ENCODE data around the gene MCFD2.
A peak's percentile ranks its signal among the peaks of the same experiment; 100 is the strongest.

MCFD2 gene

GRCh38 chr2:46945671-46946070 is 30.1 kb upstream of the MCFD2 start:
- Mint-ChIP-seq H3K27ac (peak overlapping the region; percentile 99), H3K27me3 (no peaks in the 10 kb centered on the region), H3K36me3 (no peaks in the 10 kb centered on the region), H3K4me3 (peak overlapping the region; percentile 64), H3K4me1 (ENCODE audit: low read depth) (peaks cover 70% of the 10 kb centered on the region), H3K9me3 (ENCODE audit: low read depth) (no peaks in the 10 kb centered on the region)

- no peaks in the 10 kb centered on the region for H3K27me3 Mint-ChIP-seq
- H3K9me3 Mint-ChIP-seq (ENCODE audit: low read depth): no peaks in the 10 kb centered on the region
- peak overlapping the region; percentile 99 for H3K27ac Mint-ChIP-seq
- H3K4me1 Mint-ChIP-seq (ENCODE audit: low read depth): peaks cover 68% of the 10 kb centered on the region
- H3K36me3 Mint-ChIP-seq: no peaks in the 10 kb centered on the region
- H3K4me3 Mint-ChIP-seq: peak overlapping the region; percentile 99
Observed at GRCh38 chr2:46943881-46944798, 28.5 kb upstream of the MCFD2 start.

- Mint-ChIP-seq H3K36me3 (no peaks in the 10 kb centered on the region), H3K4me3 (peak overlapping the region; percentile 99), H3K9me3 (ENCODE audit: low read depth) (no peaks in the 10 kb centered on the region), H3K27ac (peak overlapping the region; percentile 99), H3K4me1 (ENCODE audit: low read depth) (peaks cover 63% of the 10 kb centered on the region), H3K27me3 (no peaks in the 10 kb centered on the region)
Observed at GRCh38 chr2:46942891-46943626, 27.5 kb upstream of the MCFD2 start.

GRCh38 chr2:46942143-46942526 is 26.5 kb upstream of the MCFD2 start:
- H3K4me3 Mint-ChIP-seq: peak overlapping the region; percentile 99
- no peaks in the 10 kb centered on the region for H3K36me3 Mint-ChIP-seq
- H3K4me1 Mint-ChIP-seq (ENCODE audit: low read depth): peaks cover 65% of the 10 kb centered on the region
- H3K27me3 Mint-ChIP-seq: no peaks in the 10 kb centered on the region
- H3K27ac Mint-ChIP-seq: peak overlapping the region; percentile 99
- H3K9me3 Mint-ChIP-seq (ENCODE audit: low read depth): no peaks in the 10 kb centered on the region

GRCh38 chr2:46939626-46940359 is 24.2 kb upstream of the MCFD2 start:
- H3K9me3 Mint-ChIP-seq (ENCODE audit: low read depth): no peaks in the 10 kb centered on the region
- no peaks in the 10 kb centered on the region for H3K27me3 Mint-ChIP-seq

GRCh38 chr2:46937471-46937901 is 21.9 kb upstream of the MCFD2 start:
- Mint-ChIP-seq H3K27ac (no peak overlapping the region), H3K4me3 (no peak overlapping the region), H3K27me3 (no peaks in the 10 kb centered on the region), H3K36me3 (peaks cover 4% of the 10 kb centered on the region), H3K9me3 (ENCODE audit: low read depth) (no peaks in the 10 kb centered on the region), H3K4me1 (ENCODE audit: low read depth) (peaks cover 31% of the 10 kb centered on the region)

More at GRCh38 chr2:46939626-46940359, 24.2 kb upstream of the MCFD2 start:
- Mint-ChIP-seq H3K36me3 (peaks cover 4% of the 10 kb centered on the region), H3K27ac (peak overlapping the region; percentile 22), H3K4me1 (ENCODE audit: low read depth) (peaks cover 49% of the 10 kb centered on the region), H3K4me3 (peak overlapping the region; percentile 88)

- Mint-ChIP-seq H3K36me3 (peaks cover 4% of the 10 kb centered on the region), H3K4me3 (no peak overlapping the region), H3K27ac (no peak overlapping the region), H3K9me3 (ENCODE audit: low read depth) (no peaks in the 10 kb centered on the region), H3K4me1 (ENCODE audit: low read depth) (peaks cover 24% of the 10 kb centered on the region), H3K27me3 (no peaks in the 10 kb centered on the region)
Observed at GRCh38 chr2:46936566-46936965, 21.0 kb upstream of the MCFD2 start.

GRCh38 chr2:46935071-46935470 is 19.5 kb upstream of the MCFD2 start:
- no peak overlapping the region for H3K27ac Mint-ChIP-seq
- H3K27me3 Mint-ChIP-seq: no peaks in the 10 kb centered on the region
- H3K9me3 Mint-ChIP-seq (ENCODE audit: low read depth): no peaks in the 10 kb centered on the region
- peaks cover 20% of the 10 kb centered on the region for H3K4me1 Mint-ChIP-seq (ENCODE audit: low read depth)
- no peak overlapping the region for H3K4me3 Mint-ChIP-seq
- H3K36me3 Mint-ChIP-seq: peaks cover 4% of the 10 kb centered on the region

- Mint-ChIP-seq H3K27me3 (no peaks in the 10 kb centered on the region), H3K27ac (no peak overlapping the region)
Observed at GRCh38 chr2:46929612-46930011, 14.0 kb upstream of the MCFD2 start.

GRCh38 chr2:46926863-46927262 is 11.3 kb upstream of the MCFD2 start:
- Mint-ChIP-seq H3K36me3 (peaks cover 12% of the 10 kb centered on the region), H3K9me3 (ENCODE audit: low read depth) (peaks cover 6% of the 10 kb centered on the region), H3K4me3 (no peak overlapping the region), H3K27ac (no peak overlapping the region), H3K27me3 (no peaks in the 10 kb centered on the region), H3K4me1 (ENCODE audit: low read depth) (peaks cover 16% of the 10 kb centered on the region)

More at GRCh38 chr2:46929612-46930011, 14.0 kb upstream of the MCFD2 start:
- peaks cover 12% of the 10 kb centered on the region for H3K36me3 Mint-ChIP-seq
- peaks cover 6% of the 10 kb centered on the region for H3K9me3 Mint-ChIP-seq (ENCODE audit: low read depth)
- H3K4me3 Mint-ChIP-seq: no peak overlapping the region
- peaks cover 5% of the 10 kb centered on the region for H3K4me1 Mint-ChIP-seq (ENCODE audit: low read depth)

GRCh38 chr2:46925474-46926351 is 10.1 kb upstream of the MCFD2 start:
- Mint-ChIP-seq H3K36me3 (peaks cover 12% of the 10 kb centered on the region), H3K9me3 (ENCODE audit: low read depth) (peaks cover 6% of the 10 kb centered on the region), H3K27ac (no peak overlapping the region), H3K4me1 (ENCODE audit: low read depth) (peaks cover 23% of the 10 kb centered on the region), H3K27me3 (no peaks in the 10 kb centered on the region), H3K4me3 (no peak overlapping the region)

- peaks cover 6% of the 10 kb centered on the region for H3K9me3 Mint-ChIP-seq (ENCODE audit: low read depth)
- peaks cover 24% of the 10 kb centered on the region for H3K4me1 Mint-ChIP-seq (ENCODE audit: low read depth)
- H3K36me3 Mint-ChIP-seq: peaks cover 12% of the 10 kb centered on the region
- no peak overlapping the region for H3K4me3 Mint-ChIP-seq
- no peak overlapping the region for H3K27ac Mint-ChIP-seq
- H3K27me3 Mint-ChIP-seq: no peaks in the 10 kb centered on the region
Observed at GRCh38 chr2:46924608-46925007, 9.0 kb upstream of the MCFD2 start.

GRCh38 chr2:46924038-46924437 is 8.4 kb upstream of the MCFD2 start:
- Mint-ChIP-seq H3K9me3 (ENCODE audit: low read depth) (peaks cover 6% of the 10 kb centered on the region), H3K4me3 (no peak overlapping the region), H3K36me3 (peaks cover 12% of the 10 kb centered on the region), H3K27me3 (no peaks in the 10 kb centered on the region), H3K27ac (no peak overlapping the region), H3K4me1 (ENCODE audit: low read depth) (peaks cover 24% of the 10 kb centered on the region)

- Mint-ChIP-seq H3K4me1 (ENCODE audit: low read depth) (peaks cover 33% of the 10 kb centered on the region), H3K27ac (no peak overlapping the region), H3K4me3 (no peak overlapping the region), H3K36me3 (peaks cover 12% of the 10 kb centered on the region), H3K9me3 (ENCODE audit: low read depth) (peaks cover 6% of the 10 kb centered on the region), H3K27me3 (no peaks in the 10 kb centered on the region)
Observed at GRCh38 chr2:46923041-46923528, 7.5 kb upstream of the MCFD2 start.

All from activated naive CD8-positive, alpha-beta T cell (primary cell).